ENCODE data around the gene RNF223. TPM values are rescaled to one million over a fixed set of nuclear protein-coding genes. Genes with fewer than 3 reads are reported as not detected.
"Not testable (repeated sequence)": the region's sequence is repeated elsewhere in the genome, so short reads cannot be mapped to it uniquely, and the experiment has no call there.

The RNF223 gene
- total RNA-seq, 4 donors from 2014 or later, result not detected

DNA sequence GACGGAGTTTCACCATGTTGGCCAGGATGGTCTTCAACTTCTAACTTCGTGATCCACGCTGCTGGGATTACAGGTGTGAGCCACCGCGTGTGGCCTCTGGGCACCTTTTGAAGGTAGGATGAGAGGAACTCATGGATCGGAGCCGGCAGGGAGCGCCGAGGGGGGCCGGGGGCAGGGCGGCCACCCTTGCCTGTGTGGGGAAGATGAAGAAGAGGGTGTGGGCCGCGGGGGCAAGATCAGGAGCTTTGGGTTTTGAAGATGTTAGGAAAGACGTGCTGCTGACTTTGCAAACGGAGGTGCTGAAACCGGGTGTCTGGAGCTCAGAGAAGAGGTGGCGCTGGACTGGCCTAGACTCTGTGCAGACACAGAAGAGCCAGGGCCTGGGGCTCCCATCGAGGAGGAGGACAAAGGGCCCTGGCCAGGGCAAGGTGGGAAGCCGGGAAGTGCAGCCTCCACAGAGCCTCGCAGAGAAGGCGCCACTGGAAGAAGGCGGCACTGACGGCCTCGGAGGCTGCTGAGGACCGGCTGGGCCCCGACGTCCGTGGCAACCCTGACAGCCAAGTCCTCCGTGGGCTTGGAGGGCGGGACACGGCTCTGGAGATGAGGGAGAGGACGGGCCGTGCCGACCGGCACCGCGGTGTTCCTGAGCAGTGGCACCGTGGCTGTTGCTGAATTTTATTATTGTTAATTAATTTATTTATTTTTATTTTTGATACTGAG is 13.7 kb downstream of the RNF223 start:
- TF ChIP-seq, protein P1, sequence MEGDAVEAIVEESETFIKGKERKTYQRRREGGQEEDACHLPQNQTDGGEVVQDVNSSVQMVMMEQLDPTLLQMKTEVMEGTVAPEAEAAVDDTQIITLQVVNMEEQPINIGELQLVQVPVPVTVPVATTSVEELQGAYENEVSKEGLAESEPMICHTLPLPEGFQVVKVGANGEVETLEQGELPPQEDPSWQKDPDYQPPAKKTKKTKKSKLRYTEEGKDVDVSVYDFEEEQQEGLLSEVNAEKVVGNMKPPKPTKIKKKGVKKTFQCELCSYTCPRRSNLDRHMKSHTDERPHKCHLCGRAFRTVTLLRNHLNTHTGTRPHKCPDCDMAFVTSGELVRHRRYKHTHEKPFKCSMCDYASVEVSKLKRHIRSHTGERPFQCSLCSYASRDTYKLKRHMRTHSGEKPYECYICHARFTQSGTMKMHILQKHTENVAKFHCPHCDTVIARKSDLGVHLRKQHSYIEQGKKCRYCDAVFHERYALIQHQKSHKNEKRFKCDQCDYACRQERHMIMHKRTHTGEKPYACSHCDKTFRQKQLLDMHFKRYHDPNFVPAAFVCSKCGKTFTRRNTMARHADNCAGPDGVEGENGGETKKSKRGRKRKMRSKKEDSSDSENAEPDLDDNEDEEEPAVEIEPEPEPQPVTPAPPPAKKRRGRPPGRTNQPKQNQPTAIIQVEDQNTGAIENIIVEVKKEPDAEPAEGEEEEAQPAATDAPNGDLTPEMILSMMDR (IDR thresholded peaks at IDR 0.05), result no peak
- ATAC-seq (ENCODE audit: low FRiP score) (no peak), DNase-seq (ENCODE audit: low spot score) (no peak)

GRCh38 chr1:1059494-1060280 is 14.4 kb downstream of the RNF223 start:
- DNase-seq (ENCODE audit: low spot score), result peak; percentile 88
- ATAC-seq (ENCODE audit: low FRiP score), result peak; percentile 64
- TF ChIP-seq, protein P1 (IDR thresholded peaks at IDR 0.05), result no peak

DNA sequence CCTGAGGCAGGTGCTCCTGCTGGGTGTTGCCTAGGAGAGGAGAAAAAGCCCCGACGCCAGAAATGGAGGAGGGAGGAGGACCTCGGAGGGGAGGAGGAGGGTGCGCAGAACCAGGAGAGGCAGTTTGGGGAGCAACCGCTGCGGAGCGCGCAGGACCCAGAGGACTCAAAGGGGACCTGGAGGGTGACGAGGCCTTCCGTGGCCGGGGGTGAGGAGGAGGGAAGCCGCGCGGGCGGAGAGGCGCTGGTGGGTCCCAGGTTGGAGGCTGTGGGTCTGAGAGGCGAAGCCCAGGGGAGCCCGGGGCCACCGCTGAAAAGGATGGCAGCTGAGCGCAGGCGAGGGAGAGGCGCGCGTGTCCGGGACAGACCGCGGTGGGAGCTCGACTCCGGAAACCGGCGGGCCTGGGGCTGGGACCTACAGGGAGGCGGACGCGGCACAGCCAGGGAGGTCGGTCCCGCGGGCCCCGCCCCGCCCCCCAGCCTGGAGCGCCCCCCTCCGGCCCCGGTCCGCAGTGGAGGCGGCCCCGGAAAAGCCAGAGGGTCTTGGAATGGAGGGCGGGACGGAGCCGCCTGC is 15.1 kb downstream of the RNF223 start:
- ATAC-seq (ENCODE audit: low FRiP score) (peak; percentile 5), DNase-seq (ENCODE audit: low spot score) (no peak)
- TF ChIP-seq, protein P1 (IDR thresholded peaks at IDR 0.05), result no peak

DNA sequence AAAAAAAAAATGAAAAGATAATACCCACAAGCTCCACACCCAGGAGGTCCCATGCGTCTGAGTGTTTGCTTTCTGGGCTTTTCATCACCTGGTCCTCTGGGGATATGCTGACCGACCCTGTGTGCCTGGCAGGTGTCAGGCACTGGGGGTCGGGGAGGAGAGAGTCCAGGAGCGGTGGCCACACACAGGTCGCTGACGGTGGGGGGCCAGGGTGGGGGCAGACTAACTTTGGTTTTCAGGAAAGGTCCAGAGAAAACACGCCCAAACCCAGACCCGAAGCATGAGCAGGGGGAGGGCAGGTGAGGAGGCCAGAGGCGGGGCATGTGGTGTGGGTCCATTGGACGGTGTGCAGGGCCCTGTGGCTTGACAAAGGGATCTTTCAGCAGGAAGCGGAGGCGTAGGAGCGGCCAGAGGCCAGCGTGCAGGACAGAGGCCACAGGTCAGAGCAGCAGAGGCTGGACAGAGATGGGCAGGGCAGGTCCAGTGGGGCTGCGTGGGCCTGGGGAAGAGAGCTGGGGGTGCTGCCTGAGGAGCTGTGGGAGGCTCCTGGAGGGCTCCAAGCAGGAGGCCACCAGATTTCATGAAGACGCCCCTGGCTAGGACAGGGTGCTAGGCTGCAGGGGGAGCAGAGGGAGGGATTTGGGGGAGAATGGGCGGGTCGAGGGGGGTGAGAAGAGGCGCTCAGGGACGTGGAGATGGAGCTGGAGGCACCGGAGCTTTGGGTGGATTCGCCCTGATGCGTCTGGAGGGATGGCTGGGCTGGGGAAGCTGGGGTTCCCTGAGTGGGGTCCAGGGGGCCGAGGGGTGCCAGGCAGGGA is 15.8 kb downstream of the RNF223 start:
- ATAC-seq (ENCODE audit: low FRiP score) (no peak), DNase-seq (ENCODE audit: low spot score) (no peak)
- TF ChIP-seq, protein P1 (IDR thresholded peaks at IDR 0.05), result no peak

- ATAC-seq (ENCODE audit: low FRiP score); DNase-seq (ENCODE audit: low spot score): not testable (repeated sequence)
Observed at GRCh38 chr1:1057769-1058087, 16.4 kb downstream of the RNF223 start.

DNA sequence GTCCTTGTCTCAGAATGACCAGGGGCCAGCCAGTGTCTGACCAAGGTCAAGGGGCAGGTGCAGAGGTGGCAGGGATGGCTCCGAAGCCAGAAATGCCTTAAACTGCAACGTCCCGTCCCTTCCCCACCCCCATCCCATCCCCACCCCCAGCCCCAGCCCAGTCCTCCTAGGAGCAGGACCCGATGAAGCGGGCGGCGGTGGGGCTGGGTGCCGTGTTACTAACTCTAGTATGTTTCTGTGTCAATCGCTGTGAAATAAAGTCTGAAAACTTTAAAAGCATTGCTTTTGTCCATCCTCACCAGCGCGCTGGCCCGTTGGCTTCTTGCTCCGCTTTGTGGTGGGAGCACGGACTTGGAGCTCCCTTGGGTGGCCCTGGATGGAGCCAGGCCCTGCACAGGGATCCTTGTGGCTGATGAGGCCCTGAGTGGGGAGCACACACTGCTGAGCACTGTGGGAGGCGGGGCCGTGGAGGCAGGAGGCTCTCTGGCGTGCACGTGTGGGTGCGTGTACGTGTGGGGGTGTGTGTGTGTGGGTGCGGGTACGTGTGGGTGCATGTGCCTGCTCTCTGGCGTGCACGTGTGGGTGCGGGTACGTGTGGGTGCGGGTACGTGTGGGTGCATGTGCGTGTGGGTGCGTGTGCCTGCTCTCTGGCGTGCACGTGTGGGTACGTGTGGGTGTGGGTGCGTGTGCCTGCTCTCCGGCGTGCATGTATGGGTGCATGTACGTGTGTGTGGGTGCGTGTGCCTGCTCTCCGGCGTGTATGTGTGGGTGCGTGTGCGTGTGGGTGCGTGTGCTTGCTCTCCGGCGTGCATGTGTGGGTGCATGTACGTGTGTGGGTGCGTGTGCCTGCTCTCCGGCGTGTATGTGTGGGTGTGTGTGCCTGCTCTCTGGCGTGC is 18.0 kb downstream of the RNF223 start:
- DNase-seq (ENCODE audit: low spot score) (no peak), ATAC-seq (ENCODE audit: low FRiP score) (no peak)
- TF ChIP-seq, protein P1 (IDR thresholded peaks at IDR 0.05), result no peak
